G401.6 (cell line): ENCODE results near the gene ZFHX3.

Experiments
- FAIRE-seq: peaks from 2 replicates; lab custom pipeline; 2012; peaks lifted over from hg19 to GRCh38; lab: Jason Lieb, UNC

The ZFHX3 gene

GRCh38 chr16:72948238-72948829, 99.6 kb downstream of the ZFHX3 start:
- FAIRE-seq = no peak

- FAIRE-seq = no peak
Observed at GRCh38 chr16:72947379-72948237, 100.3 kb downstream of the ZFHX3 start.

GRCh38 chr16:72946474-72947194, 101.3 kb downstream of the ZFHX3 start:
- FAIRE-seq = no peak

- no peak for FAIRE-seq
Observed at GRCh38 chr16:72946063-72946462, 101.9 kb downstream of the ZFHX3 start.

- FAIRE-seq = no peak
Observed at GRCh38 chr16:72945611-72946010, 102.3 kb downstream of the ZFHX3 start.

- no peak for FAIRE-seq
Observed at GRCh38 chr16:72944757-72945485, 103.0 kb downstream of the ZFHX3 start.

GRCh38 chr16:72942021-72942420, 105.9 kb downstream of the ZFHX3 start:
- no peak for FAIRE-seq

- FAIRE-seq = no peak
Observed at GRCh38 chr16:72940886-72941285, 107.0 kb downstream of the ZFHX3 start.

GRCh38 chr16:72939247-72939646, 108.7 kb downstream of the ZFHX3 start:
- no peak for FAIRE-seq

GRCh38 chr16:72938795-72939164, 109.1 kb downstream of the ZFHX3 start:
- no peak for FAIRE-seq

GRCh38 chr16:72937916-72938794, 109.8 kb downstream of the ZFHX3 start:
- no peak for FAIRE-seq

- FAIRE-seq = no peak
Observed at GRCh38 chr16:72937360-72937759, 110.6 kb downstream of the ZFHX3 start.

GRCh38 chr16:72936408-72936807, 111.5 kb downstream of the ZFHX3 start:
- no peak for FAIRE-seq

- no peak for FAIRE-seq
Observed at GRCh38 chr16:72935896-72936295, 112.0 kb downstream of the ZFHX3 start.

GRCh38 chr16:72934636-72935403, 113.1 kb downstream of the ZFHX3 start:
- no peak for FAIRE-seq

- FAIRE-seq = no peak
Observed at GRCh38 chr16:72932677-72933335, 115.1 kb downstream of the ZFHX3 start.

- no peak for FAIRE-seq
Observed at GRCh38 chr16:72932050-72932449, 115.9 kb downstream of the ZFHX3 start.

GRCh38 chr16:72930396-72930795, 117.5 kb downstream of the ZFHX3 start:
- no peak for FAIRE-seq

- no peak for FAIRE-seq
Observed at GRCh38 chr16:72928090-72928981, 119.6 kb downstream of the ZFHX3 start.
